Prostate gland (tissue), 2 donors: ENCODE measurements around the gene INPP5E.

ENCODE experiments used
- POLR2A ChIP-seq: fragments of 450-650 bp; IDR thresholded peaks from one replicate; pipeline ENCODE4 v1.6.1; 2016; ENCODE audit warnings: antibody characterized with exemption, mild to moderate bottlenecking
- POLR2AphosphoS5 ChIP-seq: sonication (generic); formaldehyde crosslinking; IDR thresholded peaks from one replicate; pipeline ENCODE4 v1.6.1; 2017; ENCODE audit warnings: antibody characterized with exemption
- TF ChIP-seq, protein P1 (sequence below), 4 experiments: fragments of 200-600 bp in 2 of 4; fragments of 450-650 bp in 2 of 4; sonication (generic) in 2 of 4; IDR thresholded peaks; 1 replicate in 3 of 4; 2 replicates in 1 of 4; pipeline ENCODE4 v1.5.1; 2016 to 2019; ENCODE audit warnings: antibody characterized with exemption in 4 of 4, mild to moderate bottlenecking in 2 of 4, moderate library complexity in 2 of 4

DNA sequence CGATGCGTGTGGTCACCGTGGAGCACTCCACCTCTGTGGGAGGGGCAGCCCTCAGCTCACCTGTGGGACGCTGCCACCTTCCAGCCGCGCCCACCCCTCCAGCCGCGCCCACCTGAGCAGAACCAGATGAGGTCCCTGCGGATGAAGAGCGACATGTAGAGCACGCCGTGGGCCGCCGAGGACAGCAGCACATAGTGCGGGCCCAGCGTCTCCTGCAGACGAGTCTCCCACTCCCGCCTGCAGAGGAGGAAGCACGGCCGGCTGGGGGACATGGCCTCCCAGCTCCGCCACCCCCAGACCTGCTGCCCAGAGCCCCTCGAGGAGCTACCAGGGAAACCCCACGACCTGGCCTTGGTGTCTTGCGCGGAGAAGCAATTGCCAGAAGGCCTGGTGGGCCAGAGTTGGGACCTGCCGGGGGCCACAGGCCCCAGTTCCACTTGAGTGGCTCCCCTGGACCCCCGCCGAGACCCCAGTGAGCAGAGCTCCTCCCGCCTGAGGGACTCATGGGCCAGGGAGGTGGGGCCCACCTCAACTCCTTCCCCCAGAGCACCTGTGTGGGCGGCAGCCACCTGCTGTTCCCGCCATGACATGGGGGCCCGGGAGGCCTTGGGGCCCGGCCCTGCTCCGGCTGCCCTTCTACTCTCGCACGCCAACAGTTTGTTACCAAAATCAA, 6.5 kb downstream of the INPP5E start:
- no peak for TF ChIP-seq POLR2A
- TF ChIP-seq POLR2AphosphoS5, result no peak
- TF ChIP-seq, protein P1, sequence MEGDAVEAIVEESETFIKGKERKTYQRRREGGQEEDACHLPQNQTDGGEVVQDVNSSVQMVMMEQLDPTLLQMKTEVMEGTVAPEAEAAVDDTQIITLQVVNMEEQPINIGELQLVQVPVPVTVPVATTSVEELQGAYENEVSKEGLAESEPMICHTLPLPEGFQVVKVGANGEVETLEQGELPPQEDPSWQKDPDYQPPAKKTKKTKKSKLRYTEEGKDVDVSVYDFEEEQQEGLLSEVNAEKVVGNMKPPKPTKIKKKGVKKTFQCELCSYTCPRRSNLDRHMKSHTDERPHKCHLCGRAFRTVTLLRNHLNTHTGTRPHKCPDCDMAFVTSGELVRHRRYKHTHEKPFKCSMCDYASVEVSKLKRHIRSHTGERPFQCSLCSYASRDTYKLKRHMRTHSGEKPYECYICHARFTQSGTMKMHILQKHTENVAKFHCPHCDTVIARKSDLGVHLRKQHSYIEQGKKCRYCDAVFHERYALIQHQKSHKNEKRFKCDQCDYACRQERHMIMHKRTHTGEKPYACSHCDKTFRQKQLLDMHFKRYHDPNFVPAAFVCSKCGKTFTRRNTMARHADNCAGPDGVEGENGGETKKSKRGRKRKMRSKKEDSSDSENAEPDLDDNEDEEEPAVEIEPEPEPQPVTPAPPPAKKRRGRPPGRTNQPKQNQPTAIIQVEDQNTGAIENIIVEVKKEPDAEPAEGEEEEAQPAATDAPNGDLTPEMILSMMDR (IDR thresholded peaks at IDR 0.05), result no peak
